ENCODE measurements around the gene CCL4L2. TPM values are rescaled to one million over a fixed set of nuclear protein-coding genes. Genes with fewer than 3 reads are reported as not detected.
"Not testable (repeated sequence)": the region's sequence is repeated elsewhere in the genome, so short reads cannot be mapped to it uniquely, and the experiment has no call there.

CCL4L2 gene
- polyA plus RNA-seq, 6 donors from 2014 or later, result 1.6 to 6.6 TPM; not detected in 4

DNA sequence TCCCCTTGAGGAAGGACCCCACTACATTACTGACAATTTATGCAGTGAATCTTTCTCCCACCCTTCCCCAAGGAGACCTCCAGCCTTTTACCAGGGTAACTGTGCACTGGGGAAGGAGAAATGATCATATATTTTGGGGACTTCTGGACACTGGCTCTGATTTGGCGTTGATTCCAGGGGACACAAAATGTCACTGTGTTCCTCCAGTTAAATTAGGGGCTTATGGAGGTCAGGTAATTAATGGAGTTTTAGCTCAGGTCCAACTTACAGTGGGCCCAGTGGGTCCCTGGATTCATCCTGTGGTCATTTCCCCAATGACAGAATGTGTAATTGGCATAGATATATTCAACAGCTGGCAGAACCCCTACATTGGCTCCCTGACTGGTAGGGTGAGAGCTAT lies 8.7 kb downstream of the CCL4L2 start:
- H3K27ac Mint-ChIP-seq; DNase-seq; H3K4me1 Mint-ChIP-seq; ATAC-seq (ENCODE audit: low read depth in 2 of 2); H3K4me3 Mint-ChIP-seq: not testable (repeated sequence)
- peaks cover 0 to 12% of the 10 kb centered on the region in 2 donors for H3K36me3 Mint-ChIP-seq
- peaks cover 0 to 17% (median 5%) of the 10 kb centered on the region in 7 donors for H3K9me3 Mint-ChIP-seq
- H3K27me3 Mint-ChIP-seq, result peaks cover 9 to 34% (median 10%) of the 10 kb centered on the region in 3 donors

DNA sequence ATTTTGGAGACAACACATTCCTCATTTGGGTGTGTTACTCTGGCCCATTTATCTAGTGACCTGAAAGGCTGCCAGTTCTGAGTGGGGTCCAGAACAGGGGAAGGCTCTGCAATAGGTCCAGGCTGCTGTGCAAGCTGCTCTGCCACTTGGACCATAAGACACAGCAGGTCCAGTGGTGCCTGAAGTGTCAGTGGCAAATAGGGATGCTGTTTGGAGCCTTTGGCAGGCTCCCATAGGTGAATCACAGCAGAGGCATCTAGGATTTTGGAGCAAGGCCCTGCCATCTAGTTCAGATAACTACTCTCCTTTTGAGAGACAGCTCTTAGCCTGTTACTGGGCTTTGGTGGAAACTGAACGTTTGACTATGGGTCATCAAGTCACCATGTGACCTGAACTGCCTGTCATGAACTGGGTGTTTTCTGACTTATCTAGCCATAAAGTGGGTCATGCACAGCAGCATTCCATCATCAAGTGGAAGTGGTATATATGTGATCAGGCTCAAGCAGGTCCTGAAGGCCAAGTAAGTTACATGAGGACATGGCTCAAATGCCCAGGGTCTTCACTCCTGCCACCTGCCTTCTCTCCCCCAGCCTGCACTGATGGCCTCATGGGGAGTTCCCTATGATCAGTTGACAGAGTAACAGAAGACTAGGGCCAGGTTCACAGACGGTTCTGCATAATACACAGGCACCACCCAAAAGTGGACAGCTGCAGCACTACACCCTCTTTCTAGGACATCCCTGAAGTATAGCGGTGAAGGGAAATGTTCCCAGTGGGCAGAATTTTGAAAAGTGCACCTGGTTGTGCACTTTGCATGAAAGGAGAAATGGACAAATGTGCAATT lies 10.1 kb downstream of the CCL4L2 start:
- H3K4me1 Mint-ChIP-seq; ATAC-seq (ENCODE audit: low read depth in 2 of 2); DNase-seq; H3K4me3 Mint-ChIP-seq: not testable (repeated sequence)
- Mint-ChIP-seq H3K36me3 (peaks cover 0 to 12% of the 10 kb centered on the region in 2 donors), H3K9me3 (peaks cover 0 to 17% (median 5%) of the 10 kb centered on the region in 7 donors), H3K27ac (peak overlapping the region in 1 of 6 donors; percentile 66), H3K27me3 (peaks cover 5 to 29% (median 9%) of the 10 kb centered on the region in 3 donors)

DNA sequence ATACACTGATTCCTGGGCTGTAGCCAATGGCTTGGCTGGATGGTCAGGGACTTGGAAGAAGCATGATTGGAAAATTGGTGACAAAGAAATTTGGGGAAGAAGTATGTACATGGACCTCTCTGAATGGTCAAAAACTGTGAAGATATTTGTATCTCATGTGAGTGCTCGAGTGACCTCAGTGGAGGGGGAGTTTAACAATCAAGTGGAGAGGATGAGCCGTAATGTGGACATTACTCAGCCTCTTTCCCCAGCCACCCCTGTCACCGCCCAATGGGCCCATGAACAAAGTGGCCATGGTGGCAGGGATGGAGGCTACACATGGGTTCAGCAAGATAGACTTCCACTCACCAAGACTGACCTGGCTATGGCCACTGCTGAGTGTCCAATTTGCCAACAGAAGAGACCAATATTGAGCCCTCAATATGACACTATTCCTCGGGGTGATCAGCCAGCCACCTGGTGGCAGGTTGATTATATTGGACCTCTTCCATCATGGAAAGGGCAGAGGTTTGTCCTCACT lies 10.8 kb downstream of the CCL4L2 start:
- Mint-ChIP-seq H3K27ac (peak overlapping the region in 1 of 6 donors; percentile 23), H3K9me3 (peaks cover 0 to 17% (median 5%) of the 10 kb centered on the region in 7 donors), H3K27me3 (peaks cover 5 to 26% (median 9%) of the 10 kb centered on the region in 3 donors), H3K36me3 (peaks cover 0 to 12% of the 10 kb centered on the region in 2 donors)
- not testable (repeated sequence) for ATAC-seq (ENCODE audit: low read depth in 2 of 2); DNase-seq; H3K4me3 Mint-ChIP-seq; H3K4me1 Mint-ChIP-seq

DNA sequence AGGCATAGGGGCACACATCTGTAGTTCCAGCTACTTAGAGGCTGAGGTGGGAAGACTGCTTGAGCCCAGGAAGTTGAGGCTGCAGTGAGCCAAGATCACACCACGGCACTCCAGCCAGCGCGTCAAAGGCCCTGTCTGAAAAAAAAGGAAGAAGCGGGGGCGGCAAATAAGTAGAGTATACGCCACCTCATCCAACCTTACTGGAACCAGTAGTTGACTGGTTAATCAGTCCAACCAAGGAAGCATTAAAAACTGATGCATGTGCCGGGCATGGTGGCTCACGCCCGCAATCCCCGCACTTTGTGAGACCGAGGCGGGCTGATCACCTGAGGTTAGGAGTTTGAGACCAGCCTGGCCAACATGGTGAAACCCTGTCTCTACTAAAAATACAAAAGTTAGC lies 12.1 kb downstream of the CCL4L2 start:
- peaks cover 0 to 12% of the 10 kb centered on the region in 2 donors for H3K36me3 Mint-ChIP-seq
- not testable (repeated sequence) for ATAC-seq (ENCODE audit: low read depth in 2 of 2); H3K4me1 Mint-ChIP-seq; H3K4me3 Mint-ChIP-seq; DNase-seq
- H3K9me3 Mint-ChIP-seq, result peaks cover 0 to 15% (median 5%) of the 10 kb centered on the region in 7 donors
- peaks cover under 1 to 16% (median 9%) of the 10 kb centered on the region in 3 donors for H3K27me3 Mint-ChIP-seq
- peak overlapping the region in 1 of 6 donors; percentile 26 for H3K27ac Mint-ChIP-seq

DNA sequence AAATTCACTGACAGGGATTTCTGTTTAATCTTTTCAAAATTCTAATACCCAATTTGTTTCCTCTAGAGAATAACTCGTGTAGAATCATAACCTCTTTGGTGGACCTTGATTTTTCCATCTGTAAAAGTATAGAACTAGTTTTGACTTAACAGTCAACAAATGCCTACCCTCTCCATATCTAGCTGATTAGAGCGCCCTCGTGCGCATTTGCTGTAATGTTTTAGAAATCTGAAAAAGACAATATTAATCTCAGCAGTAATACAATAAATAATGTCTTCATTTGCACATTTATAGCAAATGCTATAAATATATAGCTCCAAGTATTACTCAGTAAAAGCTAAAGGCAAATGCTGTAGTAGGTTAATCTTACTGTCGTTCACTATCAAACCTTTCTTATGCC lies 18.8 kb downstream of the CCL4L2 start:
- H3K4me3 Mint-ChIP-seq; H3K4me1 Mint-ChIP-seq; H3K27me3 Mint-ChIP-seq; H3K27ac Mint-ChIP-seq; ATAC-seq (ENCODE audit: low read depth in 2 of 2); H3K36me3 Mint-ChIP-seq; H3K9me3 Mint-ChIP-seq: not testable (repeated sequence)
- peak; percentile 6 for DNase-seq

DNA sequence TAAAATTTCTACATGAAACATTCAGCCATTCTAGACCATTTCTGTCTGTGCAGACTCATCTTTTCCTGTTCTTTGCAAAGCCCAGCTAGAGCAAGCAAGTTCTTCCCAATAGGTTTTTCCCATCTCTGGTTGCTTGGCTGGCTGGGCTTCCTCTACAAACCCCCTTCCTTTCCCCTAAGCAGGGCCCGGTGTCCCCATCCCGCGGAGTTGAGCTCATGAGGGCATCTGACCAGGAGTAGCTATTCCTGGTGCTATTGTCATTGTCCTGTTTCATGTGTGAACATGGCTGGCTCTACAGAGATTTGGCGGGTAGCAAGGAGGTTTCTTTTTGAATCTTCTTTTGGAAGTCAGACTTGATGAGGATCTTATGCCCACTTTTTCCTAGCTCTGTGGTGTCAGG lies 31.2 kb downstream of the CCL4L2 start:
- H3K4me1 Mint-ChIP-seq; H3K27me3 Mint-ChIP-seq; ATAC-seq (ENCODE audit: low read depth in 2 of 2); H3K9me3 Mint-ChIP-seq; DNase-seq; H3K4me3 Mint-ChIP-seq; H3K36me3 Mint-ChIP-seq; H3K27ac Mint-ChIP-seq: not testable (repeated sequence)

Other genes starting within 250 kb of the CCL4L2 start
- not detected for gene CCL16, start 229.6 kb upstream of the CCL4L2 start, polyA plus RNA-seq (ENCODE audit: low read depth in 6 of 6)
- not detected for gene CCL14, start 224.3 kb upstream of the CCL4L2 start, polyA plus RNA-seq (ENCODE audit: low read depth in 6 of 6)
- not detected for gene CCL15, start 209.5 kb upstream of the CCL4L2 start, polyA plus RNA-seq (ENCODE audit: low read depth in 6 of 6)
- gene CCL23, start 193.1 kb upstream of the CCL4L2 start, polyA plus RNA-seq (ENCODE audit: low read depth in 6 of 6), result not detected
- not detected for gene CCL18, start 146.8 kb upstream of the CCL4L2 start, polyA plus RNA-seq (ENCODE audit: low read depth in 6 of 6)
- gene CCL3, start 120.9 kb upstream of the CCL4L2 start, polyA plus RNA-seq (ENCODE audit: low read depth in 6 of 6), result 10 to 100 TPM in 3 of 6 donors, 1 to 10 TPM in 3; 7.0 to 36.8 (median 13.0) TPM
- 10 to 100 TPM in 3 of 6 donors, 1 to 10 TPM in 2, under 1 TPM in 1; 0.79 to 43.5 (median 19.5) TPM for gene CCL4, start 107.2 kb upstream of the CCL4L2 start, polyA plus RNA-seq (ENCODE audit: low read depth in 6 of 6)
- gene TBC1D3B, start 34.4 kb upstream of the CCL4L2 start, polyA plus RNA-seq (ENCODE audit: low read depth in 6 of 6), result under 1 TPM in 1 of 6 donors, not detected in 5; 0.73 TPM
- gene CCL3L1, start 14.3 kb upstream of the CCL4L2 start, polyA plus RNA-seq (ENCODE audit: low read depth in 6 of 6), result 1 to 10 TPM in 1 of 6 donors, under 1 TPM in 3, not detected in 2; 0.48 to 1.5 (median 0.71) TPM
- under 1 TPM in 2 of 6 donors, not detected in 4; 0.22 to 0.36 TPM for gene TBC1D3I, start 53.5 kb downstream of the CCL4L2 start, polyA plus RNA-seq (ENCODE audit: low read depth in 6 of 6)
- gene TBC1D3G, start 112.8 kb downstream of the CCL4L2 start, polyA plus RNA-seq (ENCODE audit: low read depth in 6 of 6), result under 1 TPM in 1 of 6 donors, not detected in 5; 0.31 TPM
- gene TBC1D3H, start 177.4 kb downstream of the CCL4L2 start, polyA plus RNA-seq (ENCODE audit: low read depth in 6 of 6), result not detected